ENCODE data around the gene NPTX1.

The NPTX1 gene

DNA sequence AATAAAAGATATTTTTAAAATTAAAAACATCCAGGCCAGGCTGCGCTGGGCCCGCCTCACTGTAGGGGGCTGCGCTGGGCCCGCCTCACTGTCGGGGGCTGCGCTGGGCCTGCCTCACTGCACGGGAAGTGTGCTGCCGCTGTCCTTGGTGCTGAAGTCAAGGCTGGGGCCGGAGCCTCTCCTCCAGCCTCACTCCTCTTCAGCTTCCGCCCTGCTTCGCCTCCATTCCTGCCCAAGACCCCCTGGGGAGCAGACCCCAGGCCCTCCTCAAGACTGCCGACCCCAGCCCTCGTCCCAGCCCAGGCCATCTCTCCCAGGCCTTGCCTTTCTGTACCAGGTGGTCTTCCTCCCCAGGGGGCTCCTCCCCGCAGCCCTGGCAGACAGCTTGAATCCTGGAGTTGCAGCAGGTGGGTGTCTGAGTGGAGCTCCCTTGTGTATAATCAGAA, 35.3 kb downstream of the NPTX1 start:
- Histone ChIP-seq H3K27me3 (no peaks in the 10 kb centered on the region), H3K4me3 (ENCODE audit: low read depth, low read length) (no peak overlapping the region), H3K9me3 (no peaks in the 10 kb centered on the region), H3K36me3 (no peaks in the 10 kb centered on the region), H3K4me1 (no peaks in the 10 kb centered on the region)
- no peak for DNase-seq
- TF ChIP-seq, protein P1, sequence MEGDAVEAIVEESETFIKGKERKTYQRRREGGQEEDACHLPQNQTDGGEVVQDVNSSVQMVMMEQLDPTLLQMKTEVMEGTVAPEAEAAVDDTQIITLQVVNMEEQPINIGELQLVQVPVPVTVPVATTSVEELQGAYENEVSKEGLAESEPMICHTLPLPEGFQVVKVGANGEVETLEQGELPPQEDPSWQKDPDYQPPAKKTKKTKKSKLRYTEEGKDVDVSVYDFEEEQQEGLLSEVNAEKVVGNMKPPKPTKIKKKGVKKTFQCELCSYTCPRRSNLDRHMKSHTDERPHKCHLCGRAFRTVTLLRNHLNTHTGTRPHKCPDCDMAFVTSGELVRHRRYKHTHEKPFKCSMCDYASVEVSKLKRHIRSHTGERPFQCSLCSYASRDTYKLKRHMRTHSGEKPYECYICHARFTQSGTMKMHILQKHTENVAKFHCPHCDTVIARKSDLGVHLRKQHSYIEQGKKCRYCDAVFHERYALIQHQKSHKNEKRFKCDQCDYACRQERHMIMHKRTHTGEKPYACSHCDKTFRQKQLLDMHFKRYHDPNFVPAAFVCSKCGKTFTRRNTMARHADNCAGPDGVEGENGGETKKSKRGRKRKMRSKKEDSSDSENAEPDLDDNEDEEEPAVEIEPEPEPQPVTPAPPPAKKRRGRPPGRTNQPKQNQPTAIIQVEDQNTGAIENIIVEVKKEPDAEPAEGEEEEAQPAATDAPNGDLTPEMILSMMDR (IDR thresholded peaks at IDR 0.05; ENCODE audit: low read depth, low read length) = no peak

DNA sequence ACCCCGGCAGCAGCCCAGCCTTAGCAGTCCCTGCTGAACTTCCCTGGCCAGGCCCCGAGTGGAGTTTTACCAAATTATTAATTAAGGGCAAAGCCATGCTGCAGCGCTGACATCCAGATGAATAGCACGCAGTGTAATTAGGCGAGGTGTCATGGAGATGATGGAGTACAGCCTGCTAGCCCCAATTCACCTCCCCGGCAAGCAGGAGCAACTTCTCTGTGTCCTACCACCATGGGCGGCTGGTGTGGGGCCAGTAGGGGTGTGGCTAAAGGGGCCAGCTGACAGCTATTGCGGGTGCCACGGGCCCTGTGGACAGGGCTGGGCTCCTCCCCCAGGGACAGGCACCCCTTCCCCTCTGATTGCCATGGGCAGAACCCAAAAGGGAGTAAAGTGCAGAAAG, 36.9 kb downstream of the NPTX1 start:
- no peak for DNase-seq
- Histone ChIP-seq H3K36me3 (no peaks in the 10 kb centered on the region), H3K4me3 (ENCODE audit: low read depth, low read length) (no peak overlapping the region), H3K4me1 (no peaks in the 10 kb centered on the region), H3K9me3 (no peaks in the 10 kb centered on the region), H3K27me3 (no peaks in the 10 kb centered on the region)
- TF ChIP-seq, protein P1 (IDR thresholded peaks at IDR 0.05; ENCODE audit: low read depth, low read length) = no peak

DNA sequence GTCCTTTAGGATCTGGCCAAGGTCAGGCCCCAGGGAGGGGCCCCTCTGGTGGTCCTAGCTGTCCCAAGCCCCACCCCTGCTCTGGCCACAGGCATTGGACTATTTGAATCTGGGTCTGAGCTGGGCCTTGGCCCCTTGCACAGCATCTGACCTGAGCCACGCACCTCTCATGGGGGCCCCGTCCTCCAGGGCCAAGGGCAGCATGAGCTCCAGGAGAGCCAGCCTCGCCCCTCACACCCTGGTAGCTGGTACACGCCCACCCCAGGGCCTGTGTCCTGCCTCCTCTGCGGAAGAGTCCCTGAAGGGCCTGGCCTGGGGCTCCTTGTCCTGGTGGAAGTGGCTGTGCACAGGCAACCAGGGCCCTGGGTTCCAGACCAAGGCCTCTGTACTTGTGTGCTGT, 37.6 kb downstream of the NPTX1 start:
- Histone ChIP-seq H3K36me3 (no peaks in the 10 kb centered on the region), H3K9me3 (no peaks in the 10 kb centered on the region), H3K4me1 (no peaks in the 10 kb centered on the region), H3K27me3 (no peaks in the 10 kb centered on the region), H3K4me3 (ENCODE audit: low read depth, low read length) (no peak overlapping the region)
- TF ChIP-seq, protein P1 (IDR thresholded peaks at IDR 0.05; ENCODE audit: low read depth, low read length) = no peak
- DNase-seq = no peak

DNA sequence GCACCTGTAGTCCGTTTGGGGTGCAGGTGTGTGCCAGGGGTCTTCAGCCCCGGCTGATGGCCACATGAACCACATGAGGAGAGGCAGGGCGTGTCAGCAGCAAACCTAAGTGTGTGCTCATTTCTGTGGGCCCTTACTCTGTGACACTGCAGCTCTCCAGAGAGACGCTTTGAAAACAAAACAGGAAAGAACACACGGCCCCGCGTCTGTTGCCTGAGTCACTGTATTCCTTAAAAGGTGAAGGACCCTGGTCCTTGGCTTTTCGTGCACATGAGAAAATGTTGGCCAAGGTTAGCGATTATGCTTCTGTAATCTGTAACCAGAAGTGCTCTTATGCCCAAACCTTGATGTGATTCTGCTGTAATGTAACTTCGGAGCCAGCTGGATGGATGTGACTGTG, 38.9 kb downstream of the NPTX1 start:
- H3K36me3 ChIP-seq = no peaks in the 10 kb centered on the region
- no peaks in the 10 kb centered on the region for H3K27me3 ChIP-seq
- H3K4me1 ChIP-seq = no peaks in the 10 kb centered on the region
- TF ChIP-seq, protein P1 (IDR thresholded peaks at IDR 0.05; ENCODE audit: low read depth, low read length) = no peak
- no peaks in the 10 kb centered on the region for H3K9me3 ChIP-seq
- H3K4me3 ChIP-seq (ENCODE audit: low read depth, low read length) = no peak overlapping the region
- DNase-seq = no peak

DNA sequence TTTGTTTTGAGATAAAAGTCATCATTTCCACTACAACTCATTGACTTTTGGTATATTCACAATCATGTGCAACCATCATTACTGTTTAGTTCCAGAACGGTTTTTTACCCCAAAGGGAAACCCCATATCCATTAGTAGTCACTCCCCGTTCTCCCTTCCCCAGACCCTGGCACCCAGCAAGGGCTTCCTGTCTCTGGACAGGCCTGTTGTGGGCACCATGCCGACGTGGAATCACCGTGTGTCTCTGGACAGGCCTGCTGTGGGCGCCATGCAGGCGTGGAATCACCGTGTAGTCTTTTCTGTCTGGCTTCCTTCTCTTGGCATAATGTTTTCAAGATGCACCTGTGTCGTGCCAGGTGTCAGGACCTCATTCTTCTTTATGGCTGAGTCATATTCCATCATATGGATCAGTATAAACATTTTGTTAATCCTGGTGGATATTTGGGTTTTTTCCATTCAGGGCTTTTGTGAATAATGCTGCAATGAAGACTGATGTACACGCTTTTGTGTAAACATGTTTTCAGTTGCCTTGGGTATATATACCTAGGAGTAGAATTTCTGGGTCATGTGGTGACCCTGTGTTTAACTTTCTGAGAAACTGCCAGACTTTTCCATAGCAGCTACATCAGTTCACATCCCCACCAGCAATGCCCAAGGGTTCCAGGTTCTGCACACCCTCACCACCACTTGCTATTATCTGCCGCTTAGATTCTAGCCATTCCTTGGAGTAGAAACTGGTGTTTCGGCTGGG, 42.3 kb downstream of the NPTX1 start:
- H3K9me3 ChIP-seq = no peaks in the 10 kb centered on the region
- no peak overlapping the region for H3K4me3 ChIP-seq (ENCODE audit: low read depth, low read length)
- no peaks in the 10 kb centered on the region for H3K36me3 ChIP-seq
- TF ChIP-seq, protein P1 (IDR thresholded peaks at IDR 0.05; ENCODE audit: low read depth, low read length) = no peak
- no peak for DNase-seq
- H3K27me3 ChIP-seq = no peaks in the 10 kb centered on the region
- no peaks in the 10 kb centered on the region for H3K4me1 ChIP-seq

DNA sequence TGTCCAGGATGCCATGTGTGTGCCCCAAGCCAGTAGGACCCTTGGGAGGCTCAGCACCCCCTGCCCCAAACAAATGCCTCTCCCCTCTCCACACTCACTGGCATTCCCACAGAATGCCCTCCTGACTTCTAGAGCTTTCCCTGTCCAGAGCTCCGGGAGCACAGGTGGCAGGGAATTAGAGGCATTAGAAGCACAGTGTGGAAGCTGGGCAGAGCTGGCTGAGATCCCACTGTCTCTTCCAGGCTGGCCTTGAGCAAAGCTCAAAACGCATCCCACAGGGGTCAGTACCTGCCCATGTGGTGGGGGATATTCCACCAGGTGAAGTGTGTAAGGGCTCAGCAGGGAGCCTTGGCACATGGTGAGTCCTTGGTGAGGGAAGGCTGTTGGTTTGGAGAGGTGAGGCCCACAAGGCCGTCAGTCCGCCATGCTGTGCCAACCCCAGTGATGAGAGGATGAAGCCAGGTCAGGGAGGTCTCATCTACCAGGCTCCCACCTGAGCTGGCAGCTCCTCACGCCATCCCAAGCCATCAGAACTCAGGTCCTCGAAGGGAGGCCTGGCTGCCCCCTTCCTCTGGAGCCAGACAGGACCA, 43.4 kb downstream of the NPTX1 start:
- no peak overlapping the region for H3K4me3 ChIP-seq (ENCODE audit: low read depth, low read length)
- no peaks in the 10 kb centered on the region for H3K27me3 ChIP-seq
- DNase-seq = no peak
- no peaks in the 10 kb centered on the region for H3K36me3 ChIP-seq
- TF ChIP-seq, protein P1 (IDR thresholded peaks at IDR 0.05; ENCODE audit: low read depth, low read length) = no peak
- H3K9me3 ChIP-seq = no peaks in the 10 kb centered on the region
- H3K4me1 ChIP-seq = no peaks in the 10 kb centered on the region
